HG02852 (cell line): ENCODE data around the gene SLC25A13.

Experiments
- ATAC-seq: cut with Tn5 transposase; IDR thresholded peaks from one replicate; pipeline ENCODE4 v1.9.1; 2021; ENCODE audit warnings: mild to moderate bottlenecking, moderate library complexity; ENCODE audit not compliant: unreplicated experiment

SLC25A13 gene

GRCh38 chr7:96244992-96245292, 77.0 kb downstream of the SLC25A13 start:
- no peak for ATAC-seq

- ATAC-seq: no peak
Measured at GRCh38 chr7:96244244-96244991, 77.5 kb downstream of the SLC25A13 start.

GRCh38 chr7:96243241-96243640, 78.7 kb downstream of the SLC25A13 start:
- ATAC-seq: no peak

- ATAC-seq: no peak
Measured at GRCh38 chr7:96241855-96242254, 80.0 kb downstream of the SLC25A13 start.

GRCh38 chr7:96238976-96239766, 82.7 kb downstream of the SLC25A13 start:
- no peak for ATAC-seq

- no peak for ATAC-seq
Measured at GRCh38 chr7:96238474-96238873, 83.4 kb downstream of the SLC25A13 start.

- no peak for ATAC-seq
Measured at GRCh38 chr7:96237040-96237439, 84.9 kb downstream of the SLC25A13 start.

GRCh38 chr7:96236198-96237039, 85.5 kb downstream of the SLC25A13 start:
- no peak for ATAC-seq

- no peak for ATAC-seq
Measured at GRCh38 chr7:96235281-96235680, 86.6 kb downstream of the SLC25A13 start.

- ATAC-seq: no peak
Measured at GRCh38 chr7:96233528-96234154, 88.3 kb downstream of the SLC25A13 start.

- ATAC-seq: no peak
Measured at GRCh38 chr7:96233084-96233483, 88.8 kb downstream of the SLC25A13 start.

- ATAC-seq: no peak
Measured at GRCh38 chr7:96228760-96229159, 93.1 kb downstream of the SLC25A13 start.

- ATAC-seq: no peak
Measured at GRCh38 chr7:96225251-96225650, 96.6 kb downstream of the SLC25A13 start.

- ATAC-seq: no peak
Measured at GRCh38 chr7:96224685-96225084, 97.2 kb downstream of the SLC25A13 start.

- ATAC-seq: no peak
Measured at GRCh38 chr7:96224073-96224472, 97.8 kb downstream of the SLC25A13 start.

GRCh38 chr7:96221888-96222287, 100.0 kb downstream of the SLC25A13 start:
- ATAC-seq: no peak

GRCh38 chr7:96219378-96220130, 102.3 kb downstream of the SLC25A13 start:
- no peak for ATAC-seq

GRCh38 chr7:96218664-96219243, 103.1 kb downstream of the SLC25A13 start:
- no peak for ATAC-seq

GRCh38 chr7:96217147-96217546, 104.8 kb downstream of the SLC25A13 start:
- ATAC-seq: no peak

GRCh38 chr7:96216373-96216772, 105.5 kb downstream of the SLC25A13 start:
- no peak for ATAC-seq
